ENCODE results near the gene RUNX1. TPM values are rescaled to one million over a fixed set of nuclear protein-coding genes. Genes with fewer than 3 reads are reported as not detected.

The RUNX1 gene
- polyA plus RNA-seq, 3 donors: 6.2 to 49.7 (median 8.7) TPM

GRCh38 chr21:34973685-34974084 lies 75.4 kb downstream of the RUNX1 start:
- no peak for TF ChIP-seq CTCF (IDR thresholded peaks at IDR 0.05)
- H3K27ac Mint-ChIP-seq: no peak overlapping the region
- H4K20me1 ChIP-seq (ENCODE audit: insufficient read depth, low read length): peaks cover 94% of the 10 kb centered on the region
- H3K4me3 Mint-ChIP-seq: no peak overlapping the region
- no peak overlapping the region for H3K27ac ChIP-seq (ENCODE audit: low read depth in 1 of 2, low read length in 2 of 2)
- 100% methylated on average over 1 of the region's 3 CpGs for WGBS (ENCODE audit: insufficient coverage)
- no peak overlapping the region for H3K4me3 ChIP-seq (replicated peaks in 1 of 3; ENCODE audit: low read depth in 2 of 3, low read length in 3 of 3)
- peaks cover 16 to 25% of the 10 kb centered on the region in 2 donors for H3K36me3 Mint-ChIP-seq
- no peaks in the 10 kb centered on the region for H3K9me3 ChIP-seq (replicated peaks in 1 of 2; ENCODE audit: control insufficient read depth in 1 of 2, insufficient read depth in 1 of 2, low read length in 2 of 2)
- H3K9me3 Mint-ChIP-seq: no peaks in the 10 kb centered on the region
- peaks cover 100% of the 10 kb centered on the region for H3K79me2 ChIP-seq (ENCODE audit: insufficient read depth, low read length)
- H2AFZ ChIP-seq (ENCODE audit: insufficient read depth, low read depth, low read length, poor library complexity, severe bottlenecking): no peak overlapping the region
- no peak overlapping the region for H3K9ac ChIP-seq (ENCODE audit: insufficient read depth, low read length, poor library complexity, severe bottlenecking)
- no peak for DNase-seq
- H3K4me1 ChIP-seq (ENCODE audit: control insufficient read depth in 1 of 2, insufficient read depth in 2 of 2, low read length in 2 of 2): peaks cover 23 to 27% of the 10 kb centered on the region in 2 donors
- H3K27me3 ChIP-seq (ENCODE audit: control insufficient read depth in 2 of 2, insufficient read depth in 2 of 2, low read length in 2 of 2): no peaks in the 10 kb centered on the region
- no peaks in the 10 kb centered on the region for H3K27me3 Mint-ChIP-seq (ENCODE audit: low read depth in 3 of 3)
- H3K4me1 Mint-ChIP-seq: peaks cover 49% of the 10 kb centered on the region
- no peak overlapping the region for H3K4me2 ChIP-seq (replicated peaks; ENCODE audit: extremely low read depth, low read length, poor library complexity, severe bottlenecking)
- peaks cover 2 to 6% of the 10 kb centered on the region in 2 donors for H3K36me3 ChIP-seq (replicated peaks in 1 of 2; ENCODE audit: control insufficient read depth in 1 of 2, insufficient read depth in 2 of 2, low read length in 2 of 2)
- intact Hi-C loops (cut with micrococcal nuclease): no loop called here

- Histone ChIP-seq H3K27ac (ENCODE audit: low read depth in 1 of 2, low read length in 2 of 2) (no peak overlapping the region), H3K9me3 (replicated peaks in 1 of 2; ENCODE audit: control insufficient read depth in 1 of 2, insufficient read depth in 1 of 2, low read length in 2 of 2) (no peaks in the 10 kb centered on the region), H2AFZ (ENCODE audit: insufficient read depth, low read depth, low read length, poor library complexity, severe bottlenecking) (no peak overlapping the region), H3K4me1 (ENCODE audit: control insufficient read depth in 1 of 2, insufficient read depth in 2 of 2, low read length in 2 of 2) (peaks cover 43 to 47% of the 10 kb centered on the region in 2 donors), H4K20me1 (ENCODE audit: insufficient read depth, low read length) (peaks cover 92% of the 10 kb centered on the region), H3K4me3 (replicated peaks in 1 of 3; ENCODE audit: low read depth in 2 of 3, low read length in 3 of 3) (no peak overlapping the region), H3K79me2 (ENCODE audit: insufficient read depth, low read length) (peaks cover 100% of the 10 kb centered on the region), H3K36me3 (replicated peaks in 1 of 2; ENCODE audit: control insufficient read depth in 1 of 2, insufficient read depth in 2 of 2, low read length in 2 of 2) (peaks cover 0 to 6% of the 10 kb centered on the region in 2 donors), H3K27me3 (ENCODE audit: control insufficient read depth in 2 of 2, insufficient read depth in 2 of 2, low read length in 2 of 2) (no peaks in the 10 kb centered on the region), H3K9ac (ENCODE audit: insufficient read depth, low read length, poor library complexity, severe bottlenecking) (no peak overlapping the region), H3K4me2 (replicated peaks; ENCODE audit: extremely low read depth, low read length, poor library complexity, severe bottlenecking) (no peak overlapping the region)
- Mint-ChIP-seq H3K27me3 (ENCODE audit: low read depth in 3 of 3) (no peaks in the 10 kb centered on the region), H3K27ac (peak overlapping the region in 1 of 7 donors; percentile 55), H3K4me3 (no peak overlapping the region), H3K4me1 (peaks cover 70% of the 10 kb centered on the region), H3K9me3 (no peaks in the 10 kb centered on the region), H3K36me3 (peaks cover 22 to 24% of the 10 kb centered on the region in 2 donors)
- WGBS (ENCODE audit: insufficient coverage): no CpG with 5 or more reads among the region's 1 CpG
- no peak for TF ChIP-seq CTCF (IDR thresholded peaks at IDR 0.05)
- DNase-seq: no peak
- intact Hi-C loops (cut with micrococcal nuclease): no loop called here
Observed at GRCh38 chr21:34971656-34972055, 77.4 kb downstream of the RUNX1 start.
